Forelimb muscle (tissue), 1 donor: Measurements from ENCODE around the gene CCDC87. TPM values are rescaled to one million over a fixed set of nuclear protein-coding genes. Genes with fewer than 3 reads are reported as not detected.
"Not testable (repeated sequence)": the region's sequence is repeated elsewhere in the genome, so short reads cannot be mapped to it uniquely, and the experiment has no call there.

Experiments used
- DNase-seq: peaks from one replicate; pipeline ENCODE4 v3.0.0-alpha.2; 2013; ENCODE audit warnings: low read depth
- polyA plus RNA-seq: library from polyadenylated mRNA; unstranded; fragments of 120-200 nt; gene quantifications from one replicate; pipeline ENCODE4 v1.2.1, GENCODE V29; 2013; ENCODE audit not compliant: insufficient read length

CCDC87 gene
- polyA plus RNA-seq, 1 donor, result 0.06 TPM

DNA sequence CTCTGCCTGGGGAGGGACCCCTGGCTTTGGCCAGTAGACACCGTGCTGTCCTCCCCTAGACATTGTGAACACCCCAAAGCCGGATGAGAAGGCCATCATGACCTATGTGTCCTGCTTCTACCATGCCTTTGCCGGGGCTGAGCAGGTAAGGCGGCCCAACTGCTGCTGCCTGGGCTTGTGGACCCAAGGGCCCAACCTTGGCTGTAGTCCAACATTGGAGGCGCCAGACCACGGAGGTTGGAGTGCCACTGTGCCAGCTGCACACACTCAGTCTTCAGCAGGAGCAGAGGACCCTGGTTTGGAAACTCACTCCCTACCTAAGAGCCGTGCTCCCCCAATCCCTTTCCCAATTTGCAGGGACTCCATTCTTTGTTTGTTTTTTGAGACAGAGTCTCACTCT lies 36.8 kb downstream of the CCDC87 start:
- DNase-seq, result no peak

DNA sequence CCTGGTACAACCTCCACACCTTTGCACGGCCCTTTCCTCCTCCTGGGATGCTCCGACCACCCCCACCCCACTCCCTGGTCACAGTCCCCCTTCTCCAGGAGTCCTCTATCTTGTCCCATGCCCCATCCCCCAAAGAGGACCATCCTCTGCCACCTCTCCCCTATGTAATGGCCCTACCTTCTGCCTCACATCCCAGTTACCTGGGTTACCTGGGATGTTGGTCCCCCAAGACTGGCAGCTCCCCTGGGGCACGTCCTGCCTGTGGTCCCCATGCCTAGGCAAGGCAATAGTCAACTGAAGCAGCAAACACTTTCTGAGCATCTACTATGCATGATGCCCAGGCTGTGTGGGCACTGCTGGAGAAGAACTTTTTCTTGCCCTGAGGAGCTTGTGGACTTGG lies 37.4 kb downstream of the CCDC87 start:
- DNase-seq, result no peak

DNA sequence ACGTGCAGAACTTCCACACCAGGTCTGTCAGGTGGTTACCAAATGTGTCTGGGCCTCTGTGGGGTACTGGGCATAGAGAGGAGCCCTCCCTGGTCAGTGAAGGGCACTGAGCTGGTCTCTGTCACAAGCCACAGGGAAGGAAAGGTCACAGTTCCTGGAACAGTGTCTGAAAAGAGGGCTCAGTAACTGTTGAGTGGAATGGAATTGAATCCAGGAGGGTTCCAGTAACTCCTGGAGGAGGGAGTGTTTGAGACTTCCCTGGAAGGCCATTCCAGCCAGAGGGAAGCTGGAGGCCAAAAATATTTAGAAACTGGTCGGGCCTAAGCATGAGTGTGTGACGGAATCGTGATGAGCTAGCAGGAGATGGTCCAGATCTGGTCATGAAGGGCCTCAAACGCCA lies 38.3 kb downstream of the CCDC87 start:
- DNase-seq, result no peak

DNA sequence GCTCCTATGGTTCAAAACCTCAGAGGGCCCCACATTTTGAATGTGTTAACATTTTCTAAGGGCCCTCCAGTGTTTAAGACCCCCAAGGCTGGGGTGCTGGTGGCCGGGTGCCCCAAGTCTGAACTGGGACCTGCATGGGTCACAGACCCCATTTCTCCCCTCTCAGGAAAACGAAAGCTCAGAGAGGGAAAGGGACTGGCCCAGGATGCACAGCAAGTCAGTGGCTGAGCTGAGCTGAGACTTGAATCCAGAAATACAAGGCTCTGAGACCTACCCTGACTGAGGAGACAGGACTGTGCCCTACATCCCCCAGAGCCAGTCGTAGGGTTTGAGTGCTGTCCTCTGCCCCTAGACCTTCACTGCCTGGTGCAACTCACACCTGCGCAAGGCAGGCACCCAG lies 42.0 kb downstream of the CCDC87 start:
- DNase-seq, result no peak

DNA sequence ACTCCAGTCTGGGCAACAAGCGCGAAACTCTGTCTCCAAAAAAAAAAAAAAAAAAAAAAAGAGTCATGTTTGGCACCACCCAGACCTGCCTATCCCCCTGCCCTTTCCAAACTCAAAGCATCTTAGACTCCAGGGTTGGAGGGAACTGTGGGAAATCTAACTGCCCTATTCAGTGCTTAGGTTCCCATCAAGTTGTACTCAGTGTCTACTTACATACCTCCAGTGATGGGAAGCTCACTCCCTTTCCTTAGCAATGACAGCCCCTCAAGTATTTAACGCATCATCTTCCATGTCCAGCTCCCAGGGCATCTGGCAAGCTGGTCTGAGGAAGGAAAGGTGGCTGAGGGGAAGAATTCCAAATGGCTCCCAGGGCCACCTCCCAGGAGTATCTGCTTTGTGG lies 43.2 kb downstream of the CCDC87 start:
- no peak for DNase-seq

DNA sequence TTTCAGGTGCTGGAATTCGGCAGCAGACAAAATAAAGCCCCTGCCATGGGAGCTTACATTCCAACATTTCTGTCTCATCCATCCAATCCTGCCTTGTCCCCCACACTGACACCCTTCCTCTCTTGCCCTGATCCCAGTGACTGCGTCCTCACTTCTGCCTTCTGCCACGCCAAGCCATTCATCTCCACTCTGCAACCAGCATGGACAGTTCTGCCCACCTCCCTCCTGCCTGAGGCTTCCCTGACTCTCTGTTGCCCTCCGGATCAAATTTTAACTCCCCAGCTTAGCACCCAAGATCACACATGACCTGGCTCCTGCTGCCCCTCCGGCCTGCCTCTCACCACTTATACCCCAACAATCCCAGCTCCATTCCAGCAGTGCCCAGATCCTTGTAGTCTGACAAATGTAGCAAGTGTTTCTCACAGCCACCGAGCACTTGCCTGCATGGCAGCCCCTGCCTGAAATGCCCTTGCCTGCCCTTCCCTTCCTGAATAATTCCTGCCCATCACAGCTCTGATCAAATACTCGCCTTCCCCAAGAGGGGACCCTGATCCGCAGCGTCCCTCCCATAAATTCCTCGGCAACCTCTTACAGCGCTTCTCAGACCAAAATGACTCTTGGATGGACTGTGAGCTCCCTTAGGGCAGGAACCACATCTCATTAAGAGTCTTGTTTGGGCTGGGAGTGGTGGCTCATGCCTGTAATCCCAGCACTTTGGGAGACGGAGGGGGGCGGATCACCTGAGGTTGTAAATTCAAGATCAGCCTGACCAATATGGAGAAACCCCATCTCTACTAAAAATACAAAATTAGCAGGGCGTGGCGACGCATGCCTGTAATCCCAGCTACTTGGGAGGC lies 43.9 kb downstream of the CCDC87 start:
- DNase-seq, result no peak

DNA sequence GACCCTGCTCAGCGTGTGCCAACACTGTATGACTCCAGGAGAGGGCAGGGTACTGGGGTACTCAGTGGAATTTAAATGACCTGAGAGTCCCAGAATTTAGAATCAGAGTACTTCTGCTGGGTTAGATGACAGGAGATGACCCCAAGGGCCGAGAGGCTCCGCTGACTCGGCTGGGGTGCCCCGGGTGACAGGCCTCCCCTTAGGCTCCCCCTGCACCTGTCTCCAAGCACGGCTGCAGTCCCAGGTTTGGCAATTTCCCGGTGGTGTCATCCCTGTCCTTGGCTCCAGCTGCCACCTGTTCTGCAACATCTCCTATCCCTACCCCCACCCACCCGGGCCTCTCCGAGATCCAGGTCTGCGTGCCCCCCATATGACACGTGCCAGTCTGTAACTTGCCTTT lies 44.8 kb downstream of the CCDC87 start:
- no peak for DNase-seq

DNA sequence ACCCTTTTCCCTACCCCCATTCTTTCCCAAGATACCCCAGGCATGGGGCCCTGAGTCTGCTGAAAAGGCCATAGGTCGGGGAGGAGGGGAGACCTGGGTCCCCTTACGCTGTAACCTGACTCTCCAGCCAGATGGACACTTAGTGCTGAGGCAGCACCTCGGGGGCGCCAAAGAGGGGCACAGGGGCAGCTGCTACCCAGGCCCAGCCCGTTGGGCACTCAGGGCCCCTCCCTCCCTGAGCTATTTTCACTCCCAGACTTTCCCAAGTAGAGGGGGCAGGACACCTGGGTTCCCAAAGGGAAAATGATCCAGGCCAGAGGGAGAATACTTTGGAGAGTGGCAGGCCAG lies 45.2 kb downstream of the CCDC87 start:
- DNase-seq, result no peak

DNA sequence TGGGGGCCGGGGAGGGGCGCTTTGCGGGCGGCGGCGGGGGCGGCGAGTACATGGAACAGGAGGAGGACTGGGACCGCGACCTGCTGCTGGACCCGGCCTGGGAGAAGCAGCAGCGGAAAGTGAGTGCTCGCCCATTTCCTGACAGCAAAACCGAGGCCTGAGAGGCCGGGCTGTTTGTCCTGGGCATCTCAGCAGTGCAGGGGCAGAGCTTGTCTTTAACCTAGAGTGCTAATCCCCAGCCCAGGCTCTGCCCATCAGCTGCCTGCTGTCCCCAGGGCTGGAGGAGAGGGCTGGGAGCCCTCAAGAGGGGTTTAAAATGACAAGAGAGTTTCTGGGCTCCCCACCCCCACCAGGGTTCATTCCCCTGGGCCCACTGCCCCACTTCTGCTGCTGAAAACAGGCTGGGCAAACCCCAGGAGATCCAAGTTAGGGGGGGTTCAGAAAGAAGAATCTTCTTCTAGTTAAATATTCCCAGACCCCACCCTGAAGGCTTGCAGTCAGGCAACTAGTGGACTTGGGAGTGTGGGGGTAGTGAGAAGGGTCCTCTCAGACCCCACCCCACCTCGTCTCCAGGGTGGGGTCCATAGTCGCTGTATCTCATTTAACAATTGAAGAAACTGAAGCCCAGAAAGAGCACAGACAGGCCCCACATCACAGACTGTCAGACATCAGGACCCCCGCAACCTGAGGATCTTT lies 45.7 kb downstream of the CCDC87 start:
- DNase-seq, result no peak

DNA sequence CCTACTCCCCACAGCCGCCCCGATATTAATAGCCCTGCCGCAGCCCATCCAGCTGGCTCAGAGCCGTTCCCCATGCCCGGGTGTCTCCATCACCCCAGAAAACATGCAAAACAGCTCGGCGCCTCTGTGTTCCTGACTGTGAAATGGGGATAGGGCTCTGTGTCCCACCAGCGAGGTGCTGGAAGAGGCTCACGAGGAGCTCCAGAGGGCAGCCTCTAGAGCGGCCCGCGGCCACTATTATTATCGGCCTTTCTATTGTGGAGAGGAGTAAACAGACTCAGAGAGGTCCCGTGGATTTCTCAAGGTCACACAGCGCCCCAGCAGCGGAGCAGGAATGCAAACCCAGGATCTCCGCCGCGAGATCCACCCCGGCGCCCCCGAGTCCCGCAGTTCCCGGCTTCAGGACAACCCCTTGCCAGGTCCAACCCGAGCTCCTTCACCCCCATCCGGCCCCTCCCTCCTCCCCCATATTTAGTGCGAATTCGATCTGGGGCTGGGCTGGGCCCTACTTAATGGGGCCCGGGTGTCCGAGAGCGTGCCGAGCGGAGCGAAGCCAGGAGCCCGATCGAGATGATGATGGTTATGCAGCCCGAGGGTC lies 46.4 kb downstream of the CCDC87 start, which contains the start of gene ACTN3:
Gene ACTN3, plus strand, starts transcription at position 536 of the 598 bp plus-strand sequence. Its CDS starts 35 bp downstream, at position 571.
- DNase-seq, result no peak

DNA sequence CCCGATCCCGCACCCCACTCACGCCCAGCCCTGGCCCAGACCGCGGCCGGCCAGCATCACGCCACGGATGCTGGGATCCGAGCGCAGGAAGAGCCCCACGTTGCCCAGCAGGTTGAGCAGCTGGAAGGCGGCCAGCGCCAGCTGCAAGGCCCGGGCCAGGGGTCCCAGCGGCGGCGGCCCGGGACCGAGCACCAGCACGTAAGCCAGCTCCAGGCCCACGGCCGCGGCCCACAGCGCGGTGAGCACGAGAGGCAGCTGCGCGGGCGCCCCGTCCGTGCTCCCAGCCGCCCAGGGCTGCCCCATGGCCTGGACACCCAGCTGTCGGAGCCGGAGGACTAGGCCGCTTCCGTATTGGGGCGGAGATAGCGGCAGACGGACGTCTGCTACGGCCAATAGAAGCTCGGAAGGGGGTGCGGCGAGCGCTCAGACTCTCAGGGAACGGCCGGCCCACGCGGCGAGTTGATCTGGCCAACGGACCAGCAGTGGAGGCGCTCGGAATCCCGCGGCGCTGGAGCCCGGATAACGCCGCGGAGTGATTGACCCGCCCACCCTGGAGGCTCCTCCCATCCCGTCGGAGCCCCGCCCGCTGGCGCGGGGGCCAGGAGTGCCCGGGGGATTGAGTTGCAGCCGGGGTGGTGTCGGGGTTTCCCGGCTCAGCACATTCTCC lies 47.0 kb downstream of the CCDC87 start, which contains the start of gene ZDHHC24:
Gene ZDHHC24, minus strand, starts transcription at position 348 of the 667 bp plus-strand sequence. Its CDS starts 45 bp downstream, at position 303.
- peak; percentile 78 for DNase-seq

DNA sequence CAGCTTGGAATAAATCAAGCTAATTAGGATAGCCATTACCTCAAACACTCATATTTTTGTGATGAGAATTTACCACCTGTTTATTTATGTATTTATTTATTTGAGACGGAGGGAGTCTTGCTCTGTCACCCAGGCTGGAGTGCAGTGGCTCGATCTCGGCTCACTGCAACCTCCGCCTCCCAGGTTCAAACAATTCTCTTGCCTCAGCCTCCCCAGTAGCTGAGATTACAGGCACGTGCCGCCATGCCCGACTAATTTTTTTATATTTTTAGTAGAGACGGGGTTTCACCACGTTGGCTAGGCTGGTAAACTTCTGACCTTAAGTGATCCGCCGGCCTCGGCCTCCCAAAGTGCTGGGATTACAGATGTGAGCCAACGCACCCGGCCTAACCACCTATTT lies 47.9 kb downstream of the CCDC87 start:
- not testable (repeated sequence) for DNase-seq

DNA sequence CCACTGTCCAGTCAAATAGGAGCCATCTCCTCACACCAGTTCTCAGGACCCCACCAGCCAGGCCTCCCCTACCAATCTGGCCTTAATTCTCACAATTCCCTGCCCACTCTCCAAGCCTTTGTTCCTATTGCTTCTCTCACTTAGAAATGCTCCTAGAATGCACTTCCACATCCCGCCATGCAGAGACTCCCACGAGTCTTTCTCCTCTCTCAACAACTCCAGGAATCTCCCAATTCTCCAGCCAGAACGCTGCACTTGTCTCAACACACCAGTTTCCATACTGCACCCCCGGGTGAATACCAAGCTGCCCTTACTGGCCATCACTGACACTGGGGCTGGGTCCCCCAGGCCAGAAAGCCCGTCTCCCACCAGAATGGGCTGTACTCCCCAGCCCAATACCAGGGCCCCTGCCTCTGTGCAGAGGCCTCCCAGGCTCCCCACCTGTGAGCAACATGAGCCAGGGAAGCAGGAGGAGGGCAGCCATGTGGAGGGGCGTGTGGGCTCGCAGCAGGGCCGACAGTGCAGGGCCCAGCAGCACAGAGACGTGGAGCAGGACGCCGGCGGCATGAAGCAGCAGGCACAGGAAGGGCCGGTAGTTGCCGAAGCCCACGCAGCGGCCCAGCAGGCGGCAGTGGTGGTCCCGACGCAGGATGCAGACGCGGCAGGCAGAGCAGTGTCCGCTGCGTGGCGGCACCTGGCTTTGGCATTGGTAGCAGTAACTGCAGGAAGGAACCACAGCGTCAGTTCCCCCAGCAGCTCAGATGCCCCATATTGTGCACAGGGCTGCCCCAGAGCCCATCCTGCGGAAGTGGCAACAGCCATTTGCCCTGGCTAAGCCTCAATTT lies 49.4 kb downstream of the CCDC87 start:
- DNase-seq, result no peak

DNA sequence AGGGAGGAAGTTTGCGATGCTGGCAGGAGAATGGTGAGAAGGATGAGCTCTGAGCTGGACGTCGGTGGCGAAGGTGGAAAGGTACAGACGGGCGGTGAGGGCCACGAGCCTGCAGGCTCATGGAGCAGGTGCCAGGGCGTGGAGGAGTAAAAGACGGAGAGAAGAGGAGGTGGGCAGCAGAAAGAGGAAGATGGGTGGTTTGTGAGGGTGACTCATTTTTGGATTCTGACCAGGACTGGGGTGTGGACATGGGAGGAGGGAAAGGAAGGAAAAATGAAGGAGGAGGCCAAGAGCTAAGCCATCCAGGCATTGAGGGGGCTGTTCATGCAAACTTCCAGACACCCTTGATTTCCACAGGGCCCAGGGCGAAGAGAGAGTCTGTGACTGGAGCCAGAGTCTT lies 50.5 kb downstream of the CCDC87 start:
- no peak for DNase-seq

DNA sequence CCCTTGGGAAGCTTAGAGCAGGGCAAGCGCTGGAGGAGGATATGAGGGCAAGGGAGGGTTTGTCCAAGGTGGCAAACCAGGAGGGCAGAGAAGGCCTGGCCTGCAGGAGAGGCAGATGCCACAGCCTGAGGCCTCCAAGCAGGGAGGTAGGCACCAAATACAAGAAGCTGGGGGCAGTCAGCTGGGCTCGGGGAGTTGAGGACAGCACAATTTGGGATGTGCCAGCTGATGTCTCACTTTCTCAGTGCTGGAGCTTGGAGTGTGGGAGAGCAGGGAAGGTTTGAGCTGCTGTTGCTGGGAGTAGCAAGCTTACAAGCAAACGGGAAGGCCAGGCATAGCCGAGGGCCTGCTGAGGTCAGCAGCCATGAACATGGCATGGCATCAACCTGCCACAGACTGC lies 51.0 kb downstream of the CCDC87 start:
- no peak for DNase-seq

DNA sequence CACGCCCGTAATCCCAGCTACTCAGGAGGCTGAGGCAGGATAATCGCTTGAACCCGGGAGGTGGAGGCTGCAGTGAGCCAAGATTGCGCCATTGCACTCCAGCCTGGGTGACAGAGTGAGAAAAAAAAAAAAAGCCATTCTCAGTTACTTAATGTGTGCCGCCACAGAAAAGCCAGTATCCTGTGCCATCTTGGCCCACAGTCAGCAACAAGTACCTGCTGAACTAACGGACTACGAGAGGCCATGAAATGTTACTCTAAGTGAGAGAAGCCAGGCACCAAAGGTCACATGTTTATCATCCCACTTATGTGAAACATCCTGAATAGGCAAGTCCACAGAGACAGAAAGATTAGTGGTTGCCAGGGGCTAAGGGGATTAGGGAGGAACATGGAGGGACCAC lies 52.3 kb downstream of the CCDC87 start:
- DNase-seq, result not testable (repeated sequence)

Other genes starting within 250 kb of the CCDC87 start
- 21.8 TPM for gene BRMS1, start 248.0 kb downstream of the CCDC87 start, polyA plus RNA-seq
- gene B4GAT1, start 245.4 kb downstream of the CCDC87 start, polyA plus RNA-seq, result 20.3 TPM
- 32.1 TPM for gene SLC29A2, start 221.3 kb downstream of the CCDC87 start, polyA plus RNA-seq
- gene NPAS4, start 172.0 kb downstream of the CCDC87 start, polyA plus RNA-seq, result 0.28 TPM
- gene MRPL11, start 154.2 kb downstream of the CCDC87 start, polyA plus RNA-seq, result 50.0 TPM
- gene PELI3, start 126.2 kb downstream of the CCDC87 start, polyA plus RNA-seq, result 6.9 TPM
- 24.0 TPM for gene DPP3, start 112.6 kb downstream of the CCDC87 start, polyA plus RNA-seq
- 17.8 TPM for gene BBS1, start 82.4 kb downstream of the CCDC87 start, polyA plus RNA-seq
- 4.3 TPM for gene ZDHHC24, start 47.0 kb downstream of the CCDC87 start, polyA plus RNA-seq
- 24.1 TPM for gene ACTN3, start 46.2 kb downstream of the CCDC87 start, polyA plus RNA-seq
- 22.6 TPM for gene CTSF, start 24.5 kb downstream of the CCDC87 start, polyA plus RNA-seq
- gene CCS, start 122 bp upstream of the CCDC87 start, polyA plus RNA-seq, result 33.0 TPM
- 34.5 TPM for gene RBM14, start 23.6 kb upstream of the CCDC87 start, polyA plus RNA-seq
- gene RBM4, start 45.6 kb upstream of the CCDC87 start, polyA plus RNA-seq, result 127 TPM
- 35.7 TPM for gene RBM4B, start 84.8 kb upstream of the CCDC87 start, polyA plus RNA-seq
- gene SPTBN2, start 136.2 kb upstream of the CCDC87 start, polyA plus RNA-seq, result 15.9 TPM